ENCODE data around the gene TMEM33.

- TF ChIP-seq CTCF (IDR thresholded peaks at IDR 0.05) (no peak), RAD21 (conservative IDR thresholded peaks at IDR 0.05 in 1 of 2, IDR thresholded peaks at IDR 0.05 in 1 of 2) (no peak), ZNF302 (CRISPR knock-in tag; IDR thresholded peaks at IDR 0.05) (no peak), SMC3 (IDR thresholded peaks at IDR 0.05) (no peak), EHF (CRISPR knock-in tag; IDR thresholded peaks at IDR 0.05) (no peak), REST (IDR thresholded peaks at IDR 0.05) (no peak), MYC (IDR thresholded peaks at IDR 0.05; ENCODE audit: borderline replicate concordance, low read length) (no peak)
Measured at GRCh38 chr4:41943506-41943905, 8.3 kb downstream of the TMEM33 start.
